ENCODE data around the gene SLC25A26. TPM values are rescaled to one million over a fixed set of nuclear protein-coding genes. Genes with fewer than 3 reads are reported as not detected.

Gene SLC25A26
- total RNA-seq, 1 experiment from 2014 or later = 23.8 TPM

GRCh38 chr3:66427951-66428474, 207.2 kb downstream of the SLC25A26 start:
- no peak overlapping the region for H3K27ac ChIP-seq (ENCODE audit: low read depth, low read length)
- H2AFZ ChIP-seq (ENCODE audit: low read depth, low read length, poor library complexity, severe bottlenecking) = no peak overlapping the region
- H3K9me3 ChIP-seq (ENCODE audit: control insufficient read depth in 1 of 2, insufficient read depth in 1 of 2, low read depth in 1 of 2, low read length in 2 of 2) = no peaks in the 10 kb centered on the region
- BruUV-seq (replicated peaks) = no TSS peak
- intact Hi-C loops (cut with micrococcal nuclease) = no loop called here
- CTCF ChIA-PET = no interaction called here
- ATAC-seq = no peak
- no peaks in the 10 kb centered on the region for H3K9me2 ChIP-seq (ENCODE audit: insufficient read depth)
- RAD21 ChIA-PET (ENCODE audit: low non-redundant PET in 1 of 2, low total read pairs in 2 of 2, uncharacterized antibody in 2 of 2, unreplicated experiment in 2 of 2) = no interaction called here
- POLR2A ChIA-PET = no interaction called here
- H3K4me2 ChIP-seq (ENCODE audit: low read length) = no peak overlapping the region
- no peaks in the 10 kb centered on the region for H3K36me3 ChIP-seq (ENCODE audit: control insufficient read depth in 1 of 2, insufficient read depth in 2 of 2, low read length in 2 of 2)
- no peaks in the 10 kb centered on the region for H3K4me1 ChIP-seq (ENCODE audit: control insufficient read depth in 1 of 2, insufficient read depth in 2 of 2, low read length in 2 of 2)
- no peaks in the 10 kb centered on the region for H4K20me1 ChIP-seq (ENCODE audit: insufficient read depth)
- TF ChIP-seq FOSL1 (IDR thresholded peaks at IDR 0.05; ENCODE audit: low read depth) (no peak), MAX (IDR thresholded peaks at IDR 0.05) (no peak)
- TF ChIP-seq, protein P1, sequence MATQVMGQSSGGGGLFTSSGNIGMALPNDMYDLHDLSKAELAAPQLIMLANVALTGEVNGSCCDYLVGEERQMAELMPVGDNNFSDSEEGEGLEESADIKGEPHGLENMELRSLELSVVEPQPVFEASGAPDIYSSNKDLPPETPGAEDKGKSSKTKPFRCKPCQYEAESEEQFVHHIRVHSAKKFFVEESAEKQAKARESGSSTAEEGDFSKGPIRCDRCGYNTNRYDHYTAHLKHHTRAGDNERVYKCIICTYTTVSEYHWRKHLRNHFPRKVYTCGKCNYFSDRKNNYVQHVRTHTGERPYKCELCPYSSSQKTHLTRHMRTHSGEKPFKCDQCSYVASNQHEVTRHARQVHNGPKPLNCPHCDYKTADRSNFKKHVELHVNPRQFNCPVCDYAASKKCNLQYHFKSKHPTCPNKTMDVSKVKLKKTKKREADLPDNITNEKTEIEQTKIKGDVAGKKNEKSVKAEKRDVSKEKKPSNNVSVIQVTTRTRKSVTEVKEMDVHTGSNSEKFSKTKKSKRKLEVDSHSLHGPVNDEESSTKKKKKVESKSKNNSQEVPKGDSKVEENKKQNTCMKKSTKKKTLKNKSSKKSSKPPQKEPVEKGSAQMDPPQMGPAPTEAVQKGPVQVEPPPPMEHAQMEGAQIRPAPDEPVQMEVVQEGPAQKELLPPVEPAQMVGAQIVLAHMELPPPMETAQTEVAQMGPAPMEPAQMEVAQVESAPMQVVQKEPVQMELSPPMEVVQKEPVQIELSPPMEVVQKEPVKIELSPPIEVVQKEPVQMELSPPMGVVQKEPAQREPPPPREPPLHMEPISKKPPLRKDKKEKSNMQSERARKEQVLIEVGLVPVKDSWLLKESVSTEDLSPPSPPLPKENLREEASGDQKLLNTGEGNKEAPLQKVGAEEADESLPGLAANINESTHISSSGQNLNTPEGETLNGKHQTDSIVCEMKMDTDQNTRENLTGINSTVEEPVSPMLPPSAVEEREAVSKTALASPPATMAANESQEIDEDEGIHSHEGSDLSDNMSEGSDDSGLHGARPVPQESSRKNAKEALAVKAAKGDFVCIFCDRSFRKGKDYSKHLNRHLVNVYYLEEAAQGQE (IDR thresholded peaks at IDR 0.05; ENCODE audit: low read depth) = no peak
- H3K4me3 ChIP-seq (replicated peaks in 1 of 2; ENCODE audit: low read depth in 1 of 2, low read length in 2 of 2) = no peak overlapping the region
- DNase-seq (ENCODE audit: low read depth, low spot score) = no peak
- no peaks in the 10 kb centered on the region for H3K27me3 ChIP-seq (ENCODE audit: insufficient read depth, low read length)
- H3K9ac ChIP-seq (ENCODE audit: low read length) = no peak overlapping the region
- H3K79me2 ChIP-seq (ENCODE audit: insufficient read depth, low read length) = no peaks in the 10 kb centered on the region

Other genes starting within 250 kb of the SLC25A26 start
- gene MAGI1, start 182.1 kb upstream of the SLC25A26 start, total RNA-seq (2021; ENCODE audit: unreplicated experiment) = 38.6 TPM

Measured in HCT116 (cell line).